Ishikawa (cell line): ENCODE results near the gene EMCN.

ENCODE experiments used
- CEBPB ChIP-seq: IDR thresholded peaks from 2 replicates; pipeline ENCODE4 v1.6.1; 2012
- CREB1 ChIP-seq: IDR thresholded peaks from 2 replicates; pipeline ENCODE4 v1.6.1; 2012; ENCODE audit warnings: low read depth
- EP300 ChIP-seq: IDR thresholded peaks from 2 replicates; pipeline ENCODE4 v1.6.1; 2012; ENCODE audit warnings: borderline replicate concordance
- FOXM1 ChIP-seq: IDR thresholded peaks from 2 replicates; pipeline ENCODE4 v1.6.1; 2012; ENCODE audit warnings: low read depth, borderline replicate concordance
- RAD21 ChIP-seq: IDR thresholded peaks from 2 replicates; pipeline ENCODE4 v1.6.1; 2012; ENCODE audit warnings: low read depth
- TAF1 ChIP-seq: IDR thresholded peaks from 2 replicates; pipeline ENCODE4 v1.6.1; 2012; ENCODE audit warnings: low read depth, mild to moderate bottlenecking
- TEAD4 ChIP-seq: IDR thresholded peaks from 2 replicates; pipeline ENCODE4 v1.6.1; 2012
- YY1 ChIP-seq: IDR thresholded peaks from 2 replicates; pipeline ENCODE4 v1.6.1; 2012; ENCODE audit warnings: low read depth
- ZBTB7A ChIP-seq: IDR thresholded peaks from 2 replicates; pipeline ENCODE4 v1.6.1; 2012; ENCODE audit warnings: low read depth
- TF ChIP-seq, protein P1 (sequence below): IDR thresholded peaks from 2 replicates; pipeline ENCODE4 v1.6.1; 2012; ENCODE audit warnings: low read depth, mild to moderate bottlenecking
- TF ChIP-seq, protein P2 (sequence below): IDR thresholded peaks from 2 replicates; pipeline ENCODE4 v1.6.1; 2012
- TF ChIP-seq, protein P3 (sequence below): IDR thresholded peaks from 2 replicates; pipeline ENCODE4 v1.6.1; 2012

DNA sequence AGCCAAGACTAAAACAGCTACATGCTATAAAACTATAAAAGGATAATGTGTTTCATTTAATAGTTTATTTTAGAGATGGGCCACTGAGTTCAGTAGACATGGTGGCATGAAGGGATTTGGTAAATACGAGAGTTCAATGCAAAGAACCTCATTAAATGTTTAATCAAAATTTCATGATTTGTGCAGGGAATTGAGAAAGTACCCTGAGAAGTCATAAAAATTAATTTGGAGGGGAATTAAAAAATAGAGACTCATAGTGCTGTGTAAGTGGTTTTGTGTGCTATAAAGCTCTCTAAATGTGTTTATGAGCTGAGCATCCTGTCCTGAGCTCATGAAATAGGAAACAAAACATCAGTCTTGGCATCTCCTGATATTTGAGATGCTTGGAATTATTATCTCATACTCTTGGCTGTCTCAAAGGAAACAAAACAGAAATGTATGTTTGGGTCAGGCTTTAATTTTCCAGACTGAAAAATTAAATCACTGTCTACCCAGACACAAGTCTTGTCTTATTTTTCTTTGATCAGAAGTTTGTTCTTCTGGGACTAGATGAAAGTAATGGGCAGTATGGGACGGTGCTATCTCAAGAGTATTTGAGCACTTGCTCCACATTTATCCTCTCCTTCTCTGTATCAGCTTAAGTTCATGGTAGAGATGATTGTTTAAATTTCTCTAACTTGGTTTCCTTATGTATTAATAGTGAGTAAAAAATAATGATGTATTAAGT lies 38.0 kb upstream of the EMCN start:
- no peak for TF ChIP-seq EP300
- TF ChIP-seq TEAD4: no peak
- no peak for TF ChIP-seq CREB1
- no peak for TF ChIP-seq TAF1
- TF ChIP-seq RAD21: no peak
- TF ChIP-seq, protein P1, sequence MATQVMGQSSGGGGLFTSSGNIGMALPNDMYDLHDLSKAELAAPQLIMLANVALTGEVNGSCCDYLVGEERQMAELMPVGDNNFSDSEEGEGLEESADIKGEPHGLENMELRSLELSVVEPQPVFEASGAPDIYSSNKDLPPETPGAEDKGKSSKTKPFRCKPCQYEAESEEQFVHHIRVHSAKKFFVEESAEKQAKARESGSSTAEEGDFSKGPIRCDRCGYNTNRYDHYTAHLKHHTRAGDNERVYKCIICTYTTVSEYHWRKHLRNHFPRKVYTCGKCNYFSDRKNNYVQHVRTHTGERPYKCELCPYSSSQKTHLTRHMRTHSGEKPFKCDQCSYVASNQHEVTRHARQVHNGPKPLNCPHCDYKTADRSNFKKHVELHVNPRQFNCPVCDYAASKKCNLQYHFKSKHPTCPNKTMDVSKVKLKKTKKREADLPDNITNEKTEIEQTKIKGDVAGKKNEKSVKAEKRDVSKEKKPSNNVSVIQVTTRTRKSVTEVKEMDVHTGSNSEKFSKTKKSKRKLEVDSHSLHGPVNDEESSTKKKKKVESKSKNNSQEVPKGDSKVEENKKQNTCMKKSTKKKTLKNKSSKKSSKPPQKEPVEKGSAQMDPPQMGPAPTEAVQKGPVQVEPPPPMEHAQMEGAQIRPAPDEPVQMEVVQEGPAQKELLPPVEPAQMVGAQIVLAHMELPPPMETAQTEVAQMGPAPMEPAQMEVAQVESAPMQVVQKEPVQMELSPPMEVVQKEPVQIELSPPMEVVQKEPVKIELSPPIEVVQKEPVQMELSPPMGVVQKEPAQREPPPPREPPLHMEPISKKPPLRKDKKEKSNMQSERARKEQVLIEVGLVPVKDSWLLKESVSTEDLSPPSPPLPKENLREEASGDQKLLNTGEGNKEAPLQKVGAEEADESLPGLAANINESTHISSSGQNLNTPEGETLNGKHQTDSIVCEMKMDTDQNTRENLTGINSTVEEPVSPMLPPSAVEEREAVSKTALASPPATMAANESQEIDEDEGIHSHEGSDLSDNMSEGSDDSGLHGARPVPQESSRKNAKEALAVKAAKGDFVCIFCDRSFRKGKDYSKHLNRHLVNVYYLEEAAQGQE: no peak
- TF ChIP-seq, protein P2, sequence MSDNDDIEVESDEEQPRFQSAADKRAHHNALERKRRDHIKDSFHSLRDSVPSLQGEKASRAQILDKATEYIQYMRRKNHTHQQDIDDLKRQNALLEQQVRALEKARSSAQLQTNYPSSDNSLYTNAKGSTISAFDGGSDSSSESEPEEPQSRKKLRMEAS: no peak
- TF ChIP-seq ZBTB7A: no peak
- no peak for TF ChIP-seq CEBPB
- no peak for TF ChIP-seq YY1
- TF ChIP-seq, protein P3, sequence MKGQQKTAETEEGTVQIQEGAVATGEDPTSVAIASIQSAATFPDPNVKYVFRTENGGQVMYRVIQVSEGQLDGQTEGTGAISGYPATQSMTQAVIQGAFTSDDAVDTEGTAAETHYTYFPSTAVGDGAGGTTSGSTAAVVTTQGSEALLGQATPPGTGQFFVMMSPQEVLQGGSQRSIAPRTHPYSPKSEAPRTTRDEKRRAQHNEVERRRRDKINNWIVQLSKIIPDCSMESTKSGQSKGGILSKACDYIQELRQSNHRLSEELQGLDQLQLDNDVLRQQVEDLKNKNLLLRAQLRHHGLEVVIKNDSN: no peak
- TF ChIP-seq FOXM1: no peak
